K562 (cell line): ENCODE measurements around the gene CMIP. TPM values are rescaled to one million over a fixed set of nuclear protein-coding genes. Genes with fewer than 3 reads are reported as not detected.

Experiments
- ATAC-seq: fragments of 200-7000 bp; cut with Tn5 transposase; 3 replicates; pipeline ENCODE4 v1.9.1; 2020; ENCODE audit warnings: moderate library complexity
- BruUV-seq: library from RNA; stranded (reverse); fragments of 400-500 nt; replicated peaks from 2 replicates; lab custom pipeline; 2021; lab: Mats Ljungman, UMichigan
- CTCF ChIA-PET: fragments of 300-600 bp; formaldehyde crosslinking; extraction: SDS; loops from one replicate; lab custom pipeline; 2021; ENCODE audit warnings: low intra/inter-chr PET ratio; lab: Yijun Ruan, JAX
- POLR2A ChIA-PET: fragments of 300-600, 350-650 bp; sonication (Branson Sonifier 250); formaldehyde crosslinking; extraction: SDS; loops from one replicate; lab custom pipeline; 2021; ENCODE audit warnings: antibody characterized with exemption, inconsistent platforms; lab: Yijun Ruan, JAX
- DNase-seq, 4 experiments: peaks; one replicate each; pipeline versions ENCODE4 v3.0.0 to v3.0.0-alpha.2; 2011 to 2018; ENCODE audit warnings: low spot score in 3 of 4, mixed read lengths in 3 of 4; ENCODE audit errors: extremely low read depth in 1 of 4
- FAIRE-seq: peaks from 2 replicates; lab custom pipeline; 2011; peaks lifted over from hg19 to GRCh38; lab: Jason Lieb, UNC
- H2AFZ ChIP-seq: 2 replicates; pipeline ENCODE4 v1.6.0; 2011; ENCODE audit warnings: low read depth, low read length, control low read depth, inconsistent platforms
- H3K27ac ChIP-seq: fragments of 200-600 bp; 3 replicates; pipeline ENCODE4 v1.8.0; 2011; ENCODE audit warnings: low read depth, mild to moderate bottlenecking, control low read depth, inconsistent platforms, low read length, moderate library complexity, mixed read lengths; ENCODE audit errors: extremely low read depth
- H3K27me3 ChIP-seq, 2 experiments: fragments of 300-600 bp in 1 of 2; 2 replicates in 1 of 2; 3 replicates in 1 of 2; pipeline versions ENCODE4 v1.6.0 to v1.8.0; 2011; ENCODE audit warnings: inconsistent platforms in 2 of 2, low read length in 2 of 2, mild to moderate bottlenecking in 1 of 2, mixed read lengths in 1 of 2, moderate library complexity in 1 of 2; ENCODE audit not compliant: control insufficient read depth in 2 of 2, insufficient read depth in 2 of 2
- H3K36me3 ChIP-seq: fragments of 300-600 bp; 3 replicates; pipeline ENCODE4 v1.8.0; 2011; ENCODE audit warnings: mild to moderate bottlenecking, low read length, inconsistent platforms; ENCODE audit not compliant: control insufficient read depth, insufficient read depth
- H3K4me1 ChIP-seq, 2 experiments: fragments of 200-600 bp in 1 of 2; replicated peaks in 1 of 2; 2 replicates in 1 of 2; 3 replicates in 1 of 2; pipeline versions ENCODE4 v1.5.1 to v1.8.0; 2011; ENCODE audit warnings: inconsistent platforms in 2 of 2, low read length in 2 of 2, mild to moderate bottlenecking in 1 of 2, mixed read lengths in 1 of 2, moderate library complexity in 1 of 2; ENCODE audit not compliant: control insufficient read depth in 2 of 2, insufficient read depth in 2 of 2
- H3K4me2 ChIP-seq: 2 replicates; pipeline ENCODE4 v1.6.1; 2011; ENCODE audit warnings: low read length, control low read depth, inconsistent platforms, mixed read lengths; ENCODE audit not compliant: insufficient read depth
- H3K4me3 ChIP-seq: fragments of 200-600 bp; sonication (generic), shearing (Covaris generic); 2 replicates; pipeline ENCODE4 v1.5.1; 2016; ENCODE audit warnings: control low read depth, inconsistent platforms
- H3K79me2 ChIP-seq: fragments of 200-600 bp; 3 replicates; pipeline ENCODE4 v1.8.0; 2011; ENCODE audit warnings: low read length, inconsistent platforms; ENCODE audit not compliant: control insufficient read depth, insufficient read depth
- H3K9ac ChIP-seq, 2 experiments: 2 replicates each; pipeline versions ENCODE4 v1.6.0 to v1.6.1; 2011; ENCODE audit warnings: low read depth in 2 of 2, low read length in 2 of 2, control low read depth in 1 of 2, inconsistent platforms in 1 of 2, mild to moderate bottlenecking in 1 of 2, mixed read lengths in 1 of 2; ENCODE audit not compliant: insufficient read depth in 1 of 2
- H3K9me1 ChIP-seq: one replicate; pipeline ENCODE4 v1.6.0; 2011; ENCODE audit warnings: inconsistent platforms, mild to moderate bottlenecking, low read length, moderate library complexity; ENCODE audit not compliant: control insufficient read depth, insufficient read depth
- H3K9me3 ChIP-seq: replicated peaks from 2 replicates; pipeline ENCODE4 v1.5.1; 2011; ENCODE audit warnings: low read depth, low read length, inconsistent platforms; ENCODE audit not compliant: control insufficient read depth, insufficient read depth
- H4K20me1 ChIP-seq: replicated peaks from 2 replicates; pipeline ENCODE4 v1.6.1; 2011; ENCODE audit warnings: low read length, inconsistent platforms, mixed read lengths; ENCODE audit not compliant: control insufficient read depth, insufficient read depth
- EZH2 ChIP-seq: IDR thresholded peaks from 2 replicates; pipeline ENCODE4 v1.6.1; 2012; ENCODE audit warnings: low read depth, mild to moderate bottlenecking, inconsistent platforms, low read length, borderline replicate concordance
- GTF2F1 ChIP-seq: IDR thresholded peaks from 2 replicates; pipeline ENCODE4 v1.6.1; 2011; ENCODE audit warnings: low read depth, low read length, improper control_type of control experiment
- NFIX ChIP-seq: fragments of 250-450 bp; sonication (Bioruptor Pico); IDR thresholded peaks from 2 replicates; pipeline ENCODE4 v1.4.0; 2020; ENCODE audit warnings: low read depth, mild to moderate bottlenecking, moderate library complexity
- PKNOX1 ChIP-seq: fragments of 450-650 bp; IDR thresholded peaks from 2 replicates; pipeline ENCODE4 v1.6.1; 2016
- POLR2G ChIP-seq: fragments of 200-400 bp; formaldehyde crosslinking; IDR thresholded peaks from 2 replicates; pipeline ENCODE4 v1.6.1; 2017; ENCODE audit warnings: low read depth, mild to moderate bottlenecking, antibody characterized with exemption, low read length, moderate library complexity
- TFE3 ChIP-seq: fragments of 450-650 bp; formaldehyde crosslinking; IDR thresholded peaks from 2 replicates; pipeline ENCODE4 v1.4.0; 2020; ENCODE audit warnings: mild to moderate bottlenecking, mixed read lengths
- ZNF24 ChIP-seq: fragments of 450-650 bp; IDR thresholded peaks from 2 replicates; pipeline ENCODE4 v1.6.1; 2016
- ZNF77 ChIP-seq: fragments of 250-450 bp; sonication (Bioruptor Pico); IDR thresholded peaks from 2 replicates; pipeline ENCODE4 v1.5.0; 2020
- WGBS: fragments of 100-300 bp; shearing (Covaris generic); methylation state at CpG from one replicate; pipeline ENCODE4 v1.1.6; 2016; ENCODE audit warnings: low coverage, mixed read lengths; ENCODE audit not compliant: insufficient coverage; ENCODE audit errors: missing lambda C conversion rate; 5-methylcytosine and 5-hydroxymethylcytosine counted together
- in situ Hi-C: fragments of 300-500 bp; cut with MboI; formaldehyde crosslinking; loops from 4 replicates; pipeline ENCODE4 v1.15.0; 2018; ENCODE audit warnings: inconsistent platforms, mixed read lengths
- intact Hi-C: fragments of 100-400 bp; cut with micrococcal nuclease; formaldehyde crosslinking; loops from 2 replicates; pipeline ENCODE4 v1.14.2; 2022
- polyA plus RNA-seq, 8 experiments: library from polyadenylated mRNA; depleted of rRNA in 4 of 8; stranded (reverse) in 5 of 8; unstranded in 3 of 8; fragments of >200 nt; fragmentation: Nextera tagmentation in 2 of 8; fragmentation: Illumina TruSeq in 1 of 8; extraction: Ambion mirVana in 2 of 8; extraction: Trizol in 1 of 8; gene quantifications; 2 replicates each; pipeline versions ENCODE4 v1.2.1 to v1.2.3, GENCODE V29; 2011 to 2014; ENCODE audit warnings: inconsistent platforms in 1 of 8, missing spikeins in 1 of 8
- total RNA-seq, 7 experiments: library from RNA; depleted of rRNA in 6 of 7; stranded (reverse); fragments of >200 nt in 6 of 7; fragmentation: Illumina TruSeq in 2 of 7; extraction: Trizol in 2 of 7; gene quantifications; 2 replicates each; pipeline versions ENCODE4 v1.2.1 to v1.2.3, GENCODE V29; 2011 to 2021; ENCODE audit warnings: low replicate concordance in 1 of 7

The CMIP gene
- total and polyA plus RNA-seq, 9 of the 15 experiments (the other 6 are each of a cell fraction or from before 2014, with no cell fraction given) = 0.94 to 82.5 (median 10.3) TPM

GRCh38 chr16:81713796-81714195 is 269.2 kb downstream of the CMIP start:
- 68% methylated on average over 11 of the region's 11 CpGs for WGBS
- peaks cover 8% of the 10 kb centered on the region; the same call in 2 of the 3 replicates for H3K36me3 ChIP-seq
- H4K20me1 ChIP-seq = no peaks in the 10 kb centered on the region; the same call in 1 of the 2 replicates
- H3K4me1 ChIP-seq = peaks cover 20 to 30% of the 10 kb centered on the region in 2 experiments
- no peaks in the 10 kb centered on the region for H3K9me3 ChIP-seq
- DNase-seq = no peak
- ATAC-seq = no peak
- no peak overlapping the region for H2AFZ ChIP-seq
- in situ Hi-C loops (no loop called here), intact Hi-C loops (no loop called here)
- TF ChIP-seq POLR2G = 0 out of 2 replicates have a peak, but pooled peaks have one; percentile 4
- no peak for TF ChIP-seq NFIX (CRISPR knock-in tag)
- BruUV-seq = no TSS peak
- ChIA-PET CTCF (interaction anchor here (0.5 to 0.6 kb wide), 2 partner anchors 316 to 532 kb away, joined by 3 read pairs; no protein-coding TSS in a partner anchor), POLR2A (interaction anchor here (0.6 to 1.0 kb wide), 5 partner anchors 12 to 169 kb away, joined by 3 to 5 read pairs (median 3); no protein-coding TSS in a partner anchor)
- H3K79me2 ChIP-seq = no peaks in the 10 kb centered on the region
- no peak for FAIRE-seq
- H3K9ac ChIP-seq = no peak overlapping the region
- H3K9me1 ChIP-seq = no peaks in the 10 kb centered on the region
- no peak overlapping the region for H3K27ac ChIP-seq
- H3K4me2 ChIP-seq = no peak overlapping the region
- no peaks in the 10 kb centered on the region for H3K27me3 ChIP-seq
- no peak overlapping the region for H3K4me3 ChIP-seq

- WGBS = 91% methylated on average over 7 of the region's 7 CpGs
- POLR2A ChIA-PET = interaction anchor here (0.6 to 0.9 kb wide), 3 partner anchors 9 to 353 kb away, joined by 3 to 4 read pairs (median 3); no protein-coding TSS in a partner anchor
- Histone ChIP-seq H3K27me3 (no peaks in the 10 kb centered on the region), H3K27ac (no peak overlapping the region), H3K9ac (no peak overlapping the region), H3K79me2 (no peaks in the 10 kb centered on the region), H3K4me1 (peaks cover 22 to 29% of the 10 kb centered on the region in 2 experiments), H4K20me1 (no peaks in the 10 kb centered on the region; the same call in 1 of the 2 replicates), H3K4me3 (no peak overlapping the region), H2AFZ (no peak overlapping the region), H3K9me1 (no peaks in the 10 kb centered on the region), H3K36me3 (peaks cover under 1% of the 10 kb centered on the region; the same call in 1 of the 3 replicates), H3K4me2 (no peak overlapping the region), H3K9me3 (no peaks in the 10 kb centered on the region)
- no peak for ATAC-seq
- TF ChIP-seq EZH2 = no peak
- TF ChIP-seq PKNOX1 = peak; percentile 68
- no peak for TF ChIP-seq GTF2F1
- peak; percentile 85 for TF ChIP-seq ZNF24
- TF ChIP-seq ZNF77 = no peak
- TF ChIP-seq TFE3 (CRISPR knock-in tag) = no peak
- CTCF ChIA-PET = interaction anchor here (0.6 kb wide), 2 partner anchors 80 to 317 kb away, joined by 3 to 5 read pairs; no protein-coding TSS in a partner anchor
- intact Hi-C loops = no loop called here
- no TSS peak for BruUV-seq
- DNase-seq = no peak
- no peak for FAIRE-seq
- in situ Hi-C loops = no loop called here
Measured at GRCh38 chr16:81714583-81714982, 270.0 kb downstream of the CMIP start.
